K562 (cell line): ENCODE measurements around the gene TJP3. TPM values are rescaled to one million over a fixed set of nuclear protein-coding genes. Genes with fewer than 3 reads are reported as not detected.

Experiments used
- ETV6 ChIP-seq, 3 experiments: fragments of 150-350 bp in 1 of 3; sonication (generic) in 1 of 3; formaldehyde crosslinking in 1 of 3; IDR thresholded peaks; 2 replicates each; pipeline versions ENCODE4 v1.6.1 to v1.8.0; 2014 to 2022; ENCODE audit warnings: borderline replicate concordance in 2 of 3, low read depth in 2 of 3, antibody characterized with exemption in 1 of 3, low read length in 1 of 3, mild to moderate bottlenecking in 1 of 3, missing genetic modification reagents in 1 of 3
- HEY1 ChIP-seq: fragments of 250-450 bp; sonication (Bioruptor Pico); IDR thresholded peaks from 2 replicates; pipeline ENCODE4 v1.5.0; 2020; ENCODE audit warnings: mild to moderate bottlenecking, moderate library complexity, borderline replicate concordance
- ILK ChIP-seq: fragments of 450-650 bp; IDR thresholded peaks from 2 replicates; pipeline ENCODE4 v1.6.1; 2016; ENCODE audit warnings: missing genetic modification characterization, low read depth, mild to moderate bottlenecking, missing compliant biosample characterization, moderate library complexity, borderline replicate concordance
- MAZ ChIP-seq, 2 experiments: fragments of 450-650 bp in 1 of 2; sonication (generic) in 1 of 2; formaldehyde crosslinking; IDR thresholded peaks in 1 of 2; conservative IDR thresholded peaks in 1 of 2; 2 replicates each; pipeline versions ENCODE4 v1.4.0 to v1.5.0; 2020; ENCODE audit warnings: mild to moderate bottlenecking in 1 of 2, missing genetic modification reagents in 1 of 2
- NCOR1 ChIP-seq: fragments of 450-650 bp; IDR thresholded peaks from 2 replicates; pipeline ENCODE4 v1.6.1; 2016; ENCODE audit warnings: mild to moderate bottlenecking, moderate library complexity
- ZNF431 ChIP-seq: sonication (generic); formaldehyde crosslinking; IDR thresholded peaks from 2 replicates; pipeline ENCODE4 v1.8.0; 2022; ENCODE audit warnings: mild to moderate bottlenecking, missing genetic modification reagents
- polyA plus RNA-seq, 8 experiments: library from polyadenylated mRNA; depleted of rRNA in 4 of 8; stranded (reverse) in 5 of 8; unstranded in 3 of 8; fragments of >200 nt; fragmentation: Nextera tagmentation in 2 of 8; fragmentation: Illumina TruSeq in 1 of 8; extraction: Ambion mirVana in 2 of 8; extraction: Trizol in 1 of 8; gene quantifications; 2 replicates each; pipeline versions ENCODE4 v1.2.1 to v1.2.3, GENCODE V29; 2011 to 2014; ENCODE audit warnings: inconsistent platforms in 1 of 8, missing spikeins in 1 of 8
- total RNA-seq, 7 experiments: library from RNA; depleted of rRNA in 6 of 7; stranded (reverse); fragments of >200 nt in 6 of 7; fragmentation: Illumina TruSeq in 2 of 7; extraction: Trizol in 2 of 7; gene quantifications; 2 replicates each; pipeline versions ENCODE4 v1.2.1 to v1.2.3, GENCODE V29; 2011 to 2021; ENCODE audit warnings: low replicate concordance in 1 of 7
- TF ChIP-seq, protein P1 (sequence below): fragments of 250-450 bp; sonication (Bioruptor Pico); IDR thresholded peaks from 2 replicates; pipeline ENCODE4 v1.6.1; 2021; ENCODE audit warnings: mild to moderate bottlenecking
- TF ChIP-seq, protein P2 (sequence below): fragments of 250-450 bp; sonication (Bioruptor Pico); IDR thresholded peaks from 2 replicates; pipeline ENCODE4 v1.8.0; 2021; ENCODE audit warnings: moderate library complexity, mild to moderate bottlenecking, inconsistent platforms
- TF ChIP-seq, protein P3 (sequence below): sonication (generic); formaldehyde crosslinking; IDR thresholded peaks from 2 replicates; pipeline ENCODE4 v1.8.0; 2022; ENCODE audit warnings: mild to moderate bottlenecking, missing genetic modification reagents
- TF ChIP-seq, protein P4 (sequence below): fragments of 450-650 bp; IDR thresholded peaks from 2 replicates; pipeline ENCODE4 v1.6.1; 2018; ENCODE audit not compliant: partially characterized antibody
- TF ChIP-seq, protein P5 (sequence below), 2 experiments: IDR thresholded peaks; 2 replicates each; pipeline ENCODE4 v1.6.1; 2011; ENCODE audit warnings: borderline replicate concordance in 1 of 2, control low read depth in 1 of 2, low read depth in 1 of 2, low read length in 1 of 2, mild to moderate bottlenecking in 1 of 2, mixed read lengths in 1 of 2, moderate library complexity in 1 of 2; ENCODE audit not compliant: insufficient read depth in 1 of 2, insufficient read length in 1 of 2, poor library complexity in 1 of 2, severe bottlenecking in 1 of 2; ENCODE audit errors: extremely low read depth in 1 of 2

The TJP3 gene
- total and polyA plus RNA-seq, 9 of the 15 experiments (the other 6 are each of a cell fraction or from before 2014, with no cell fraction given), result 0.11 to 2.4 (median 0.57) TPM; not detected in 1

DNA sequence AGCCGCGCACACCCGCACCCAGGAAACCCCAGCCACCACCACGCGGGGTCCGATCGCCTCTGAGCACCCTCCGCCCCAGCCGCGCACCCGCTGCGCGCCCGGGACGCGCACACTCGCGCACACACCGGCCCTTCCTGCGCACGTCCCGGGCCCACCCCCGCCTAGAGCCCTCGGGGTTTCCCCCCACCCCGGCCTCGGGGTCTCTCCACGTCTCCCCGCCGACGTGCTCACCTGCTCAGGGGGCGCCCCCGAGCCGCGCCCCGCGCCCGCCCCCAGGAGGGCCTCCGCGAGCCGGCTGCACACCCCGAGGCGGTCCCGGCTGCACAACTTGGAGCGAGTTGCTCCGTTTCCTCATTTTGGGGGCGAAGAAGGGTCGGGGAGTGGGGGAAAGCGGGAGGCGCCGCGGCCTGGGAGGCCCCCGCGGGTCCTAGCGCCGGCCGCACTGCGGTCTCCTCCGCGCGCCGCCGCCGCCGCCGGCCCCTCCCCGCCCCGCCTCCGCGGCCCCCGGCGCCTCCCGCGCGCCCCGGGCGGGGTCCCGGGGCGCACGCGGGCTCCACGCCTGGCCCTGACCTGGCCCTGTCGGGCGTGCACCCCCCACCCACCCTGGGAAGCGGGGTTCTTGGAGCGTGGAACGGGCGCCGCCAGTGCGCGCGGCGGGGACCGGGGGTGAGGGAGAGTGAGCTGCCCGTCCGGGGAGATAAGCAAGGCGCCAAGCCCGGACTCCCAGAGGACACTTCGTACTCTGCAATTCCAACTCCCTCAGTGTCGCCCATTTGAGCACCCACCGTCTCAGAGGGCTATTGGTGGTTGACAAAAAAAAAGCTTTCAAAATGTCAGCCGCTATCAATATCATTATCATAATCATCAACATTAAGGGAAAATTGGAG, 78.0 kb downstream of the TJP3 start, which contains the start of gene MATK (continued):
- TF ChIP-seq ZNF431 (no peak), HEY1 (CRISPR knock-in tag) (no peak), ETV6 (IDR thresholded peaks at IDR 0.05; ENCODE audit: borderline replicate concordance in 1 of 2, low read depth in 2 of 2, low read length in 1 of 2) (no peak), ETV6 (CRISPR knock-in tag; IDR thresholded peaks at IDR 0.05; ENCODE audit: borderline replicate concordance) (0 out of 2 replicates have a peak, but pooled peaks have one; percentile 23), NCOR1 (no peak), ILK (no peak), MAZ (CRISPR knock-in tag; conservative IDR thresholded peaks at IDR 0.05 in 1 of 2, IDR thresholded peaks at IDR 0.05 in 1 of 2) (0 out of 4 replicates have a peak, but pooled peaks of 1 of the 2 experiments have one; percentile 17)
- TF ChIP-seq, protein P1, sequence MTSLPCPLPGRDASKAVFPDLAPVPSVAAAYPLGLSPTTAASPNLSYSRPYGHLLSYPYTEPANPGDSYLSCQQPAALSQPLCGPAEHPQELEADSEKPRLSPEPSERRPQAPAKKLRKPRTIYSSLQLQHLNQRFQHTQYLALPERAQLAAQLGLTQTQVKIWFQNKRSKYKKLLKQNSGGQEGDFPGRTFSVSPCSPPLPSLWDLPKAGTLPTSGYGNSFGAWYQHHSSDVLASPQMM (CRISPR knock-in tag), result no peak
- TF ChIP-seq, protein P2, sequence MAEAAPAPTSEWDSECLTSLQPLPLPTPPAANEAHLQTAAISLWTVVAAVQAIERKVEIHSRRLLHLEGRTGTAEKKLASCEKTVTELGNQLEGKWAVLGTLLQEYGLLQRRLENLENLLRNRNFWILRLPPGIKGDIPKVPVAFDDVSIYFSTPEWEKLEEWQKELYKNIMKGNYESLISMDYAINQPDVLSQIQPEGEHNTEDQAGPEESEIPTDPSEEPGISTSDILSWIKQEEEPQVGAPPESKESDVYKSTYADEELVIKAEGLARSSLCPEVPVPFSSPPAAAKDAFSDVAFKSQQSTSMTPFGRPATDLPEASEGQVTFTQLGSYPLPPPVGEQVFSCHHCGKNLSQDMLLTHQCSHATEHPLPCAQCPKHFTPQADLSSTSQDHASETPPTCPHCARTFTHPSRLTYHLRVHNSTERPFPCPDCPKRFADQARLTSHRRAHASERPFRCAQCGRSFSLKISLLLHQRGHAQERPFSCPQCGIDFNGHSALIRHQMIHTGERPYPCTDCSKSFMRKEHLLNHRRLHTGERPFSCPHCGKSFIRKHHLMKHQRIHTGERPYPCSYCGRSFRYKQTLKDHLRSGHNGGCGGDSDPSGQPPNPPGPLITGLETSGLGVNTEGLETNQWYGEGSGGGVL (CRISPR knock-in tag), result no peak
- TF ChIP-seq, protein P3, sequence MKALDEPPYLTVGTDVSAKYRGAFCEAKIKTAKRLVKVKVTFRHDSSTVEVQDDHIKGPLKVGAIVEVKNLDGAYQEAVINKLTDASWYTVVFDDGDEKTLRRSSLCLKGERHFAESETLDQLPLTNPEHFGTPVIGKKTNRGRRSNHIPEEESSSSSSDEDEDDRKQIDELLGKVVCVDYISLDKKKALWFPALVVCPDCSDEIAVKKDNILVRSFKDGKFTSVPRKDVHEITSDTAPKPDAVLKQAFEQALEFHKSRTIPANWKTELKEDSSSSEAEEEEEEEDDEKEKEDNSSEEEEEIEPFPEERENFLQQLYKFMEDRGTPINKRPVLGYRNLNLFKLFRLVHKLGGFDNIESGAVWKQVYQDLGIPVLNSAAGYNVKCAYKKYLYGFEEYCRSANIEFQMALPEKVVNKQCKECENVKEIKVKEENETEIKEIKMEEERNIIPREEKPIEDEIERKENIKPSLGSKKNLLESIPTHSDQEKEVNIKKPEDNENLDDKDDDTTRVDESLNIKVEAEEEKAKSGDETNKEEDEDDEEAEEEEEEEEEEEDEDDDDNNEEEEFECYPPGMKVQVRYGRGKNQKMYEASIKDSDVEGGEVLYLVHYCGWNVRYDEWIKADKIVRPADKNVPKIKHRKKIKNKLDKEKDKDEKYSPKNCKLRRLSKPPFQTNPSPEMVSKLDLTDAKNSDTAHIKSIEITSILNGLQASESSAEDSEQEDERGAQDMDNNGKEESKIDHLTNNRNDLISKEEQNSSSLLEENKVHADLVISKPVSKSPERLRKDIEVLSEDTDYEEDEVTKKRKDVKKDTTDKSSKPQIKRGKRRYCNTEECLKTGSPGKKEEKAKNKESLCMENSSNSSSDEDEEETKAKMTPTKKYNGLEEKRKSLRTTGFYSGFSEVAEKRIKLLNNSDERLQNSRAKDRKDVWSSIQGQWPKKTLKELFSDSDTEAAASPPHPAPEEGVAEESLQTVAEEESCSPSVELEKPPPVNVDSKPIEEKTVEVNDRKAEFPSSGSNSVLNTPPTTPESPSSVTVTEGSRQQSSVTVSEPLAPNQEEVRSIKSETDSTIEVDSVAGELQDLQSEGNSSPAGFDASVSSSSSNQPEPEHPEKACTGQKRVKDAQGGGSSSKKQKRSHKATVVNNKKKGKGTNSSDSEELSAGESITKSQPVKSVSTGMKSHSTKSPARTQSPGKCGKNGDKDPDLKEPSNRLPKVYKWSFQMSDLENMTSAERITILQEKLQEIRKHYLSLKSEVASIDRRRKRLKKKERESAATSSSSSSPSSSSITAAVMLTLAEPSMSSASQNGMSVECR (CRISPR knock-in tag), result no peak
- TF ChIP-seq, protein P4, sequence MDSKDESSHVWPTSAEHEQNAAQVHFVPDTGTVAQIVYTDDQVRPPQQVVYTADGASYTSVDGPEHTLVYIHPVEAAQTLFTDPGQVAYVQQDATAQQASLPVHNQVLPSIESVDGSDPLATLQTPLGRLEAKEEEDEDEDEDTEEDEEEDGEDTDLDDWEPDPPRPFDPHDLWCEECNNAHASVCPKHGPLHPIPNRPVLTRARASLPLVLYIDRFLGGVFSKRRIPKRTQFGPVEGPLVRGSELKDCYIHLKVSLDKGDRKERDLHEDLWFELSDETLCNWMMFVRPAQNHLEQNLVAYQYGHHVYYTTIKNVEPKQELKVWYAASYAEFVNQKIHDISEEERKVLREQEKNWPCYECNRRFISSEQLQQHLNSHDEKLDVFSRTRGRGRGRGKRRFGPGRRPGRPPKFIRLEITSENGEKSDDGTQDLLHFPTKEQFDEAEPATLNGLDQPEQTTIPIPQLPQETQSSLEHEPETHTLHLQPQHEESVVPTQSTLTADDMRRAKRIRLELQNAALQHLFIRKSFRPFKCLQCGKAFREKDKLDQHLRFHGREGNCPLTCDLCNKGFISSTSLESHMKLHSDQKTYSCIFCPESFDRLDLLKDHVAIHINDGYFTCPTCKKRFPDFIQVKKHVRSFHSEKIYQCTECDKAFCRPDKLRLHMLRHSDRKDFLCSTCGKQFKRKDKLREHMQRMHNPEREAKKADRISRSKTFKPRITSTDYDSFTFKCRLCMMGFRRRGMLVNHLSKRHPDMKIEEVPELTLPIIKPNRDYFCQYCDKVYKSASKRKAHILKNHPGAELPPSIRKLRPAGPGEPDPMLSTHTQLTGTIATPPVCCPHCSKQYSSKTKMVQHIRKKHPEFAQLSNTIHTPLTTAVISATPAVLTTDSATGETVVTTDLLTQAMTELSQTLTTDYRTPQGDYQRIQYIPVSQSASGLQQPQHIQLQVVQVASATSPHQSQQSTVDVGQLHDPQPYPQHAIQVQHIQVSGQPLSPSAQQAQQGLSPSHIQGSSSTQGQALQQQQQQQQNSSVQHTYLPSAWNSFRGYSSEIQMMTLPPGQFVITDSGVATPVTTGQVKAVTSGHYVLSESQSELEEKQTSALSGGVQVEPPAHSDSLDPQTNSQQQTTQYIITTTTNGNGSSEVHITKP, result no peak
- TF ChIP-seq, protein P5, sequence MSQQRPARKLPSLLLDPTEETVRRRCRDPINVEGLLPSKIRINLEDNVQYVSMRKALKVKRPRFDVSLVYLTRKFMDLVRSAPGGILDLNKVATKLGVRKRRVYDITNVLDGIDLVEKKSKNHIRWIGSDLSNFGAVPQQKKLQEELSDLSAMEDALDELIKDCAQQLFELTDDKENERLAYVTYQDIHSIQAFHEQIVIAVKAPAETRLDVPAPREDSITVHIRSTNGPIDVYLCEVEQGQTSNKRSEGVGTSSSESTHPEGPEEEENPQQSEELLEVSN (IDR thresholded peaks at IDR 0.05; ENCODE audit: borderline replicate concordance in 1 of 2, extremely low read depth in 1 of 2, insufficient read depth in 1 of 2, insufficient read length in 1 of 2, low read depth in 1 of 2, low read length in 1 of 2, poor library complexity in 1 of 2, severe bottlenecking in 1 of 2), result peak in 1 of 2 experiments; percentile 39
